OCI-LY3 (cell line): ENCODE data around the gene SCART1.

Experiments
- EZH2phosphoT487 ChIP-seq: fragments of 200-600 bp; shearing (Covaris generic); IDR thresholded peaks from 2 replicates; pipeline ENCODE4 v1.6.1; 2018; ENCODE audit warnings: antibody characterized with exemption, mixed run types, low read depth
- TF ChIP-seq, protein P1 (sequence below): fragments of 200-600, 300-600 bp; sonication (generic); IDR thresholded peaks from 2 replicates; pipeline ENCODE4 v1.5.1; 2014; ENCODE audit warnings: antibody characterized with exemption, low read length, low read depth

DNA sequence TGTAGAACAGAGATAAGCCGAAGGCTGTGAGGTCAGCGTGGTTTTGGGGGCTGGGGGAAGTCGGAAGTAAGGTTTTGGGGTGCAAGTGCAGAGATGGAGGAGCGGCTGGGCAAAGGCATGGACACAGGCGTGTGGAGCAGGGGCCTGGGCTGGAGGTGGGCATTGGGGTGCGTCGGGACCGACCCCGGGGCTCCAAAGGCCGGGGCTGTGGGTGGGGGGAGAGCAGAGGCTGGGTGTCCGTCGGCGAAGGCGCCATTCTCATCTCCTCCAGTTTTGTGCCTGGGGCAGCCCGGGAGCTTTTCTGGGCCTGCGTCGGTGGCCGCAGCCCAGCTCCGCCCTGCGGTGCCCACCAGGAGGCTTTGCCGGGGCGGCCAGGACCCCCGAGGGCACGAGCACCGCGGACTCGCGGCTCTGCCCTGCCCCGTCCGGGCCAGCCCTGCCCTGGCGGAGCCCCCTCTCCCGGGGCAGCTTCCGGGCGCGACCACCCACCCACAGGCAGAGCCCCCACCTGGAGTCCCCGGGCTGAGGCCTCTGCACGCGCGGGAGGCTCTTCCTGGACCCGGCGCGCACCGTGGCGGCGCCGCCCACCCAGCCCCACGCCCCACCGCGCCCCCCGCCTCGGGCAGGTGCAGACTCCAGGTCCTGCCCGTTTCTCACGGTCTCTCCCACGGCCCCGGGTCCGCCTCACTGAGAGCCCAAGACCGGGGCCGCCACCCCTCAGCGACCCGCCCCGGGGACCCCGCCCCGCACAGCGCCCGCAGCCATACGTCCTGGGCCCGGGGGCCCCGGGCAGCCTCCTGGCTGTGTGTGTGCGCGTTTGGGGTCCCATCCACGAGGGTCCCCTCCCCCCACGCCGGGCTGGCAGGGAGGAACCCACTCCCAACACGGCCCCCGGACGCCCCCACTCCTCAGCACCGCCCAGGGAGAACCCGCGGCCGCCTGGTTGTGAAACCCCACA, 7.7 kb upstream of the SCART1 start:
- TF ChIP-seq, protein P1, sequence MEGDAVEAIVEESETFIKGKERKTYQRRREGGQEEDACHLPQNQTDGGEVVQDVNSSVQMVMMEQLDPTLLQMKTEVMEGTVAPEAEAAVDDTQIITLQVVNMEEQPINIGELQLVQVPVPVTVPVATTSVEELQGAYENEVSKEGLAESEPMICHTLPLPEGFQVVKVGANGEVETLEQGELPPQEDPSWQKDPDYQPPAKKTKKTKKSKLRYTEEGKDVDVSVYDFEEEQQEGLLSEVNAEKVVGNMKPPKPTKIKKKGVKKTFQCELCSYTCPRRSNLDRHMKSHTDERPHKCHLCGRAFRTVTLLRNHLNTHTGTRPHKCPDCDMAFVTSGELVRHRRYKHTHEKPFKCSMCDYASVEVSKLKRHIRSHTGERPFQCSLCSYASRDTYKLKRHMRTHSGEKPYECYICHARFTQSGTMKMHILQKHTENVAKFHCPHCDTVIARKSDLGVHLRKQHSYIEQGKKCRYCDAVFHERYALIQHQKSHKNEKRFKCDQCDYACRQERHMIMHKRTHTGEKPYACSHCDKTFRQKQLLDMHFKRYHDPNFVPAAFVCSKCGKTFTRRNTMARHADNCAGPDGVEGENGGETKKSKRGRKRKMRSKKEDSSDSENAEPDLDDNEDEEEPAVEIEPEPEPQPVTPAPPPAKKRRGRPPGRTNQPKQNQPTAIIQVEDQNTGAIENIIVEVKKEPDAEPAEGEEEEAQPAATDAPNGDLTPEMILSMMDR: no peak
- no peak for TF ChIP-seq EZH2phosphoT487
